Measurements from ENCODE around the gene DEGS2. TPM values are rescaled to one million over a fixed set of nuclear protein-coding genes. Genes with fewer than 3 reads are reported as not detected.

The DEGS2 gene
- total and polyA plus RNA-seq, 8 donors: 1.9 to 7.3 (median 4.8) TPM

- no peak overlapping the region for H3K4me3 ChIP-seq
- H3K4me1 ChIP-seq: peaks cover 0 to 9% (median 0%) of the 10 kb centered on the region in 3 donors
- FAIRE-seq (no peak), ATAC-seq (no peak), DNase-seq (no peak)
- H3K36me3 ChIP-seq: no peaks in the 10 kb centered on the region
- no peaks in the 10 kb centered on the region for H3K9me3 ChIP-seq
- 85 to 89% methylated on average over 16 of the region's 16 CpGs for WGBS, 2 donors
- intact Hi-C loops (cut with DNase I): loop anchor here in 2 of 3 donors (5.0 to 10.0 kb wide), 2 partner anchors 121 to 123 kb away; no protein-coding TSS in a partner anchor
- no peak overlapping the region for H3K27ac ChIP-seq
- H3K27me3 ChIP-seq: no peaks in the 10 kb centered on the region
- TF ChIP-seq CTCF (IDR thresholded peaks at IDR 0.05): no peak
Observed at GRCh38 chr14:100105357-100106169, 53.9 kb downstream of the DEGS2 start.

DNA sequence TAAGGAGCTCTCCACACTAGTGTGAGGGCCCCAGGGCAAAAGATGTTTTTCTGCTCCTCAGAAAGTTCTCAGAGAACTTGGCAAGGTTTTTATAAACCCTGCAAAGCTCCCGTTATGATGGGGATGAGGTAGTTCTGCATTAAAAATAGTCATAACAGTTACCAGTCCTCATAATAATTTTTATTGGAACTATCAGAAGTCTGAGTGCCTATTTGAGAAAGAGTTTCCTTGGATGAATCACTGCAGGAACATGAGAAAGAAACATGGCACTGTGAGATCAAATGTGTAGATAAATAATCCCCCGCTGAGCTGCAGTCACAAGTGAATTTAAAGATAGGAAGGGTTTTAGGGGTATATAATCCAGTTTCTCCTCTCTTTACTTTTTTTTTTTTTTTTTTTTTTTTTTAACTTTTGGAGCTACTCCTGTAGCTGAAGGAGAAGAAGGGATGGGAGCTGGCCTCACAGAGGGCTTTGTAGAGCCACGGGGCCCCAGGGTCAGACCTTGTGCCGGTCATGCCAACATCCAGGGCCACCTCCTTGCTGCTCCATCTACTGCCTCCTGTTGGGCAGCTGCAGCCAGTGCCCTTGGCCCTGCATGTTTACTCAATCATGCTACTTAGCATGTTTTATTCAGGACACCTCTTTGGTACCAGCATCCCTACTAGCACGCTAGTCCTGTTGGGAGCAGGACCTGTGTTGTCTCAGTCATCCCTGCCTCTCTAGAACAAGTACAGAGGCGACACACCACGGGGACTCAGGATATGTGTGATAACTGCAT lies 54.7 kb downstream of the DEGS2 start:
- FAIRE-seq (no peak), DNase-seq (no peak), ATAC-seq (no peak)
- no peak overlapping the region for H3K27ac ChIP-seq
- peaks cover 0 to 9% (median 0%) of the 10 kb centered on the region in 3 donors for H3K4me1 ChIP-seq
- intact Hi-C loops (cut with DNase I): loop anchor here in 2 of 3 donors (5.0 to 10.0 kb wide), 2 partner anchors 120 to 122 kb away; no protein-coding TSS in a partner anchor
- no peaks in the 10 kb centered on the region for H3K9me3 ChIP-seq
- TF ChIP-seq CTCF (IDR thresholded peaks at IDR 0.05): no peak
- H3K27me3 ChIP-seq: no peaks in the 10 kb centered on the region
- H3K36me3 ChIP-seq: no peaks in the 10 kb centered on the region
- 88 to 93% methylated on average over 7 of the region's 7 CpGs for WGBS, 2 donors
- H3K4me3 ChIP-seq: no peak overlapping the region

- no peak for TF ChIP-seq CTCF (IDR thresholded peaks at IDR 0.05)
- H3K36me3 ChIP-seq: no peaks in the 10 kb centered on the region
- no peaks in the 10 kb centered on the region for H3K27me3 ChIP-seq
- H3K27ac ChIP-seq: no peak overlapping the region
- intact Hi-C loops (cut with DNase I): loop anchor here in 1 of 3 donors (10.0 kb wide), 1 partner anchor 119 kb away; no protein-coding TSS in a partner anchor
- ATAC-seq: no peak
- 81 to 87% methylated on average over 4 of the region's 4 CpGs for WGBS, 2 donors
- FAIRE-seq: no peak
- peaks cover 0 to 9% (median 0%) of the 10 kb centered on the region in 3 donors for H3K4me1 ChIP-seq
- H3K4me3 ChIP-seq: no peak overlapping the region
- no peaks in the 10 kb centered on the region for H3K9me3 ChIP-seq
- DNase-seq: no peak
Observed at GRCh38 chr14:100104006-100104352, 55.5 kb downstream of the DEGS2 start.

DNA sequence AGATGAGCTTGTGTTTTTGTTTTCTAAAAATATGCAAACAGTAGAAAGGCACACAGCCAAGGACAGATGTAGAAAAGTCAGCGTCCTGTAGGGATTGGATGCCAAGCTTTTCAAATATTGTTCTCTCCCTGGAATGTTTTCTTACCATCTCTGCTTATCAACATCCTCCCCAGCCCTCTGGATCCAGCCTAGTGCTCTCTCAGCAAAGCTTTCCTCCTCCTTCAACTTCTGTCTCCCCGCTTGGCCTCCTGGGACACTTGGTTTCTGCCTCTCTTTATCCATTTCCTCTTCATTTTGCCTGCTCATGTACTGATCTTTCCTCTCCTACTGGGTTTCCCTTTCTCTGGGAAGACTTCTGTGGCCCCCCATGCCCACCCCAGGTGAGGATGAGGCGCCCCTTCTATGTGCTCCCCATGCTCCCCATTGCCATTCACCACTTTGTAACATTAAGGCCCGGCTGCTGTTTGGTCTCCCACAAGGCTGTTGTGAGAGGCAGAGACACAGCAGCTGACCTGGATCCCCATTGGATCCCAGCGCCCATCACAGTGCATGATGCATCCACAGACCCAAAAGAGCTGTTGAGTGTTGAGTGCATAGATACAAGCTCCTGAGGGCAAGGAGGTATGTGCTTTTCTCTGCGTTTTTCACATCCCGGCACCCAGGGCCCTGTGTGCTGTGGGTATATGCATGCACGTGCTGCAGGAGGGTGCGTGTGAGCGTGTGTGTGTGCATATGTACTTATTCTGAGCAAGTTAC lies 56.0 kb downstream of the DEGS2 start:
- Histone ChIP-seq H3K27me3 (no peaks in the 10 kb centered on the region), H3K4me1 (peaks cover 0 to 5% (median 0%) of the 10 kb centered on the region in 3 donors), H3K36me3 (no peaks in the 10 kb centered on the region), H3K4me3 (no peak overlapping the region), H3K27ac (no peak overlapping the region), H3K9me3 (no peaks in the 10 kb centered on the region)
- DNase-seq: no peak
- 79 to 80% methylated on average over 10 of the region's 10 CpGs for WGBS, 2 donors
- intact Hi-C loops (cut with DNase I): loop anchor here in 1 of 3 donors (10.0 kb wide), 1 partner anchor 119 kb away; no protein-coding TSS in a partner anchor
- FAIRE-seq: no peak
- no peak for ATAC-seq
- no peak for TF ChIP-seq CTCF (IDR thresholded peaks at IDR 0.05)
